GM18511 (cell line): Measurements from ENCODE around the gene C5orf15.
"Not testable (repeated sequence)": the region's sequence is repeated elsewhere in the genome, so short reads cannot be mapped to it uniquely, and the experiment has no call there.

Experiments
- ATAC-seq: cut with Tn5 transposase; IDR thresholded peaks from one replicate; pipeline ENCODE4 v1.9.1; 2021; ENCODE audit warnings: mild to moderate bottlenecking, moderate library complexity; ENCODE audit not compliant: unreplicated experiment

The C5orf15 gene

GRCh38 chr5:133994297-133994989 is 26.0 kb upstream of the C5orf15 start:
- ATAC-seq: no peak

GRCh38 chr5:133993185-133993936 is 24.9 kb upstream of the C5orf15 start:
- ATAC-seq: no peak

GRCh38 chr5:133992429-133993155 is 24.2 kb upstream of the C5orf15 start:
- ATAC-seq: no peak

- ATAC-seq: no peak
These were observed 22.9 kb upstream of the C5orf15 start for GRCh38 chr5:133991171-133991910.

GRCh38 chr5:133990396-133990795 is 22.0 kb upstream of the C5orf15 start:
- ATAC-seq: no peak

- no peak for ATAC-seq
These were observed 17.2 kb upstream of the C5orf15 start for GRCh38 chr5:133985540-133986180.

- no peak for ATAC-seq
These were observed 15.2 kb upstream of the C5orf15 start for GRCh38 chr5:133983674-133984073.

GRCh38 chr5:133981714-133982113 is 13.3 kb upstream of the C5orf15 start:
- ATAC-seq: no peak

- ATAC-seq: no peak
These were observed 12.2 kb upstream of the C5orf15 start for GRCh38 chr5:133980652-133981051.

- no peak for ATAC-seq
These were observed 10.5 kb upstream of the C5orf15 start for GRCh38 chr5:133978943-133979342.

GRCh38 chr5:133977858-133978257 is 9.4 kb upstream of the C5orf15 start:
- ATAC-seq: no peak

GRCh38 chr5:133977161-133977787 is 8.8 kb upstream of the C5orf15 start:
- ATAC-seq: no peak

GRCh38 chr5:133975546-133975945 is 7.1 kb upstream of the C5orf15 start:
- not testable (repeated sequence) for ATAC-seq

GRCh38 chr5:133974142-133974541 is 5.7 kb upstream of the C5orf15 start:
- ATAC-seq: no peak

GRCh38 chr5:133970325-133970909 is 2.0 kb upstream of the C5orf15 start:
- no peak for ATAC-seq

- no peak for ATAC-seq
These were observed 1.4 kb upstream of the C5orf15 start for GRCh38 chr5:133969654-133970324.

GRCh38 chr5:133967698-133968203 is 674 bp downstream of the C5orf15 start:
- ATAC-seq: peak; percentile 15

GRCh38 chr5:133967124-133967523 is 1.3 kb downstream of the C5orf15 start:
- no peak for ATAC-seq

- ATAC-seq: no peak
These were observed 2.3 kb downstream of the C5orf15 start for GRCh38 chr5:133966090-133966489.
